Fibroblast of lung (primary cell): ENCODE data around the gene FLVCR1.

Experiments
- EZH2 ChIP-seq: IDR thresholded peaks from 2 replicates; pipeline ENCODE4 v1.5.1; 2012; ENCODE audit warnings: low read length, control low read depth, mild to moderate bottlenecking; ENCODE audit errors: missing control alignments
- TF ChIP-seq, protein P1 (sequence below), 2 donors: IDR thresholded peaks in 1 of 2; conservative IDR thresholded peaks in 1 of 2; 1 replicate in 1 of 2; 2 replicates in 1 of 2; pipeline ENCODE4 v1.5.1; 2011 to 2012; ENCODE audit warnings: low read length in 2 of 2, control low read depth in 1 of 2, inconsistent platforms in 1 of 2, low read depth in 1 of 2, mild to moderate bottlenecking in 1 of 2

DNA sequence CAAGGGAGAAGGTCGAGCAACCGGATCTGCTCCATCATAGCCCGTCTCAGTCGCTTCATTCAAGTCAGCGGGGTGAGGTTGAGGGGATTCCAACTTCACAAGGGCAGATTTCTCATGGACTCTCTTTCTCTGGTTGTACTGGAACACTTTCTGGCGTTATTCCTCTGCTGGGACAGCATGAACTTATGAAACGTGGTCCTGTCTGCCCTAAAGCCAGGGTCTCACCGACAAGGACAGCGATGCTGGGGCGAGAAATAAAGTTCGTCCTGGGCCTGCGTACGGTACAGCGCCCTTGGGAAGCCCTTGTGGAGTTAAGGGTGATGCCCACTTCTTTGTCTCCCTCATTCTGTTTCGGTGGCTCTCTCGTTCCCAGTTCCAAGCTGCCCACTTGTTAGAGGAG lies 1.3 kb upstream of the FLVCR1 start:
- no peak for TF ChIP-seq EZH2
- TF ChIP-seq, protein P1, sequence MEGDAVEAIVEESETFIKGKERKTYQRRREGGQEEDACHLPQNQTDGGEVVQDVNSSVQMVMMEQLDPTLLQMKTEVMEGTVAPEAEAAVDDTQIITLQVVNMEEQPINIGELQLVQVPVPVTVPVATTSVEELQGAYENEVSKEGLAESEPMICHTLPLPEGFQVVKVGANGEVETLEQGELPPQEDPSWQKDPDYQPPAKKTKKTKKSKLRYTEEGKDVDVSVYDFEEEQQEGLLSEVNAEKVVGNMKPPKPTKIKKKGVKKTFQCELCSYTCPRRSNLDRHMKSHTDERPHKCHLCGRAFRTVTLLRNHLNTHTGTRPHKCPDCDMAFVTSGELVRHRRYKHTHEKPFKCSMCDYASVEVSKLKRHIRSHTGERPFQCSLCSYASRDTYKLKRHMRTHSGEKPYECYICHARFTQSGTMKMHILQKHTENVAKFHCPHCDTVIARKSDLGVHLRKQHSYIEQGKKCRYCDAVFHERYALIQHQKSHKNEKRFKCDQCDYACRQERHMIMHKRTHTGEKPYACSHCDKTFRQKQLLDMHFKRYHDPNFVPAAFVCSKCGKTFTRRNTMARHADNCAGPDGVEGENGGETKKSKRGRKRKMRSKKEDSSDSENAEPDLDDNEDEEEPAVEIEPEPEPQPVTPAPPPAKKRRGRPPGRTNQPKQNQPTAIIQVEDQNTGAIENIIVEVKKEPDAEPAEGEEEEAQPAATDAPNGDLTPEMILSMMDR (conservative IDR thresholded peaks at IDR 0.05 in 1 of 2, IDR thresholded peaks at IDR 0.05 in 1 of 2; ENCODE audit: low read depth in 1 of 2, low read length in 2 of 2) = no peak
